ENCODE results near the gene WNT7B. TPM values are rescaled to one million over a fixed set of nuclear protein-coding genes. Genes with fewer than 3 reads are reported as not detected.

The WNT7B gene
- total and polyA plus RNA-seq, 5 experiments from 2014 or later, result not detected

- Mint-ChIP-seq H3K9me3 (no peaks in the 10 kb centered on the region), H3K27me3 (peaks cover 18 to 61% (median 32%) of the 10 kb centered on the region in 5 donors), H3K27ac (peak overlapping the region in 2 of 10 donors; percentile 14 to 67), H3K4me1 (peaks cover 7 to 18% (median 15%) of the 10 kb centered on the region in 4 donors), H3K36me3 (no peaks in the 10 kb centered on the region), H3K4me3 (peak overlapping the region in 6 of 10 donors; percentile 23 to 74 (median 58))
- POLR2A ChIA-PET, result no interaction called here
- ATAC-seq (no peak), DNase-seq (no peak)
Measured at GRCh38 chr22:45974498-45974897, 2.5 kb downstream of the WNT7B start.

- no peaks in the 10 kb centered on the region for H3K9me3 Mint-ChIP-seq
- ATAC-seq, result no peak
- no peak overlapping the region for H3K27ac Mint-ChIP-seq
- peak overlapping the region in 3 of 10 donors; percentile 25 to 39 (median 25) for H3K4me3 Mint-ChIP-seq
- H3K4me1 Mint-ChIP-seq, result peaks cover 7 to 16% (median 14%) of the 10 kb centered on the region in 4 donors
- no peaks in the 10 kb centered on the region for H3K36me3 Mint-ChIP-seq
- H3K27me3 Mint-ChIP-seq, result peaks cover 19 to 73% (median 40%) of the 10 kb centered on the region in 5 donors
- no peak for DNase-seq
- POLR2A ChIA-PET, result no interaction called here
Measured at GRCh38 chr22:45972889-45973253, 4.1 kb downstream of the WNT7B start.

GRCh38 chr22:45972091-45972888, 4.7 kb downstream of the WNT7B start:
- Mint-ChIP-seq H3K27ac (no peak overlapping the region), H3K4me3 (no peak overlapping the region), H3K27me3 (peaks cover 17 to 69% (median 41%) of the 10 kb centered on the region in 5 donors), H3K9me3 (no peaks in the 10 kb centered on the region), H3K4me1 (peaks cover 7 to 13% (median 9%) of the 10 kb centered on the region in 4 donors), H3K36me3 (no peaks in the 10 kb centered on the region)
- ATAC-seq, result no peak
- DNase-seq, result no peak
- POLR2A ChIA-PET, result no interaction called here

- DNase-seq, result no peak
- H3K27ac Mint-ChIP-seq, result no peak overlapping the region
- no peaks in the 10 kb centered on the region for H3K36me3 Mint-ChIP-seq
- no peaks in the 10 kb centered on the region for H3K9me3 Mint-ChIP-seq
- no peak for ATAC-seq
- peaks cover 17 to 69% (median 41%) of the 10 kb centered on the region in 5 donors for H3K27me3 Mint-ChIP-seq
- H3K4me1 Mint-ChIP-seq, result peaks cover 7 to 13% (median 9%) of the 10 kb centered on the region in 4 donors
- POLR2A ChIA-PET, result no interaction called here
- no peak overlapping the region for H3K4me3 Mint-ChIP-seq
Measured at GRCh38 chr22:45971408-45972028, 5.4 kb downstream of the WNT7B start.

GRCh38 chr22:45970705-45971407, 6.1 kb downstream of the WNT7B start:
- Mint-ChIP-seq H3K27me3 (peaks cover 17 to 74% (median 43%) of the 10 kb centered on the region in 5 donors), H3K4me3 (peak overlapping the region in 2 of 10 donors; percentile 22 to 38), H3K4me1 (peaks cover 7 to 13% (median 9%) of the 10 kb centered on the region in 4 donors), H3K36me3 (no peaks in the 10 kb centered on the region), H3K27ac (no peak overlapping the region), H3K9me3 (no peaks in the 10 kb centered on the region)
- ATAC-seq (no peak), DNase-seq (no peak)
- POLR2A ChIA-PET, result no interaction called here

- no peak overlapping the region for H3K4me3 Mint-ChIP-seq
- H3K4me1 Mint-ChIP-seq, result peaks cover 4 to 9% (median 5%) of the 10 kb centered on the region in 4 donors
- POLR2A ChIA-PET, result no interaction called here
- H3K27me3 Mint-ChIP-seq, result peaks cover 15 to 70% (median 43%) of the 10 kb centered on the region in 5 donors
- H3K36me3 Mint-ChIP-seq, result no peaks in the 10 kb centered on the region
- H3K27ac Mint-ChIP-seq, result no peak overlapping the region
- no peaks in the 10 kb centered on the region for H3K9me3 Mint-ChIP-seq
- DNase-seq (no peak), ATAC-seq (no peak)
Measured at GRCh38 chr22:45969801-45970470, 7.0 kb downstream of the WNT7B start.

- no peak overlapping the region for H3K27ac Mint-ChIP-seq
- peaks cover 0 to 6% (median 3%) of the 10 kb centered on the region in 4 donors for H3K4me1 Mint-ChIP-seq
- POLR2A ChIA-PET, result no interaction called here
- ATAC-seq (no peak), DNase-seq (no peak)
- no peak overlapping the region for H3K4me3 Mint-ChIP-seq
- H3K36me3 Mint-ChIP-seq, result no peaks in the 10 kb centered on the region
- no peaks in the 10 kb centered on the region for H3K9me3 Mint-ChIP-seq
- peaks cover 11 to 67% (median 42%) of the 10 kb centered on the region in 5 donors for H3K27me3 Mint-ChIP-seq
Measured at GRCh38 chr22:45969414-45969799, 7.6 kb downstream of the WNT7B start.

- H3K4me3 Mint-ChIP-seq, result no peak overlapping the region
- H3K9me3 Mint-ChIP-seq, result no peaks in the 10 kb centered on the region
- no peak overlapping the region for H3K27ac Mint-ChIP-seq
- POLR2A ChIA-PET, result no interaction called here
- DNase-seq, result no peak
- no peak for ATAC-seq
- no peaks in the 10 kb centered on the region for H3K36me3 Mint-ChIP-seq
- peaks cover 8 to 62% (median 37%) of the 10 kb centered on the region in 5 donors for H3K27me3 Mint-ChIP-seq
- peaks cover 0 to 3% (median 2%) of the 10 kb centered on the region in 4 donors for H3K4me1 Mint-ChIP-seq
Measured at GRCh38 chr22:45968751-45969413, 8.1 kb downstream of the WNT7B start.

GRCh38 chr22:45968003-45968650, 8.8 kb downstream of the WNT7B start:
- ATAC-seq (no peak), DNase-seq (no peak)
- POLR2A ChIA-PET, result no interaction called here
- H3K36me3 Mint-ChIP-seq, result no peaks in the 10 kb centered on the region
- peaks cover 5 to 56% (median 33%) of the 10 kb centered on the region in 5 donors for H3K27me3 Mint-ChIP-seq
- no peaks in the 10 kb centered on the region for H3K9me3 Mint-ChIP-seq
- H3K4me3 Mint-ChIP-seq, result no peak overlapping the region
- H3K4me1 Mint-ChIP-seq, result peaks cover 0 to 3% (median 1%) of the 10 kb centered on the region in 4 donors
- H3K27ac Mint-ChIP-seq, result no peak overlapping the region

- no peak overlapping the region for H3K27ac Mint-ChIP-seq
- POLR2A ChIA-PET, result no interaction called here
- H3K9me3 Mint-ChIP-seq, result no peaks in the 10 kb centered on the region
- ATAC-seq (no peak), DNase-seq (no peak)
- peaks cover 3 to 50% (median 30%) of the 10 kb centered on the region in 5 donors for H3K27me3 Mint-ChIP-seq
- H3K4me3 Mint-ChIP-seq, result no peak overlapping the region
- peaks cover 0 to 3% (median under 1%) of the 10 kb centered on the region in 4 donors for H3K4me1 Mint-ChIP-seq
- H3K36me3 Mint-ChIP-seq, result no peaks in the 10 kb centered on the region
Measured at GRCh38 chr22:45966895-45967365, 10.0 kb downstream of the WNT7B start.

- no peaks in the 10 kb centered on the region for H3K36me3 Mint-ChIP-seq
- no peak overlapping the region for H3K27ac Mint-ChIP-seq
- no peaks in the 10 kb centered on the region for H3K9me3 Mint-ChIP-seq
- POLR2A ChIA-PET, result no interaction called here
- no peak overlapping the region for H3K4me3 Mint-ChIP-seq
- H3K27me3 Mint-ChIP-seq, result peaks cover 3 to 50% (median 30%) of the 10 kb centered on the region in 5 donors
- ATAC-seq (peak in 1 of 2 donors; percentile 23), DNase-seq (no peak)
- H3K4me1 Mint-ChIP-seq, result peaks cover 0 to 3% (median under 1%) of the 10 kb centered on the region in 4 donors
Measured at GRCh38 chr22:45966320-45966894, 10.6 kb downstream of the WNT7B start.

Data from naive thymus-derived CD8-positive, alpha-beta T cell (primary cell).